SK-N-SH (cell line): Measurements from ENCODE around the gene HPS6.

Experiments used
- EP300 ChIP-seq, 2 experiments: IDR thresholded peaks; 2 replicates each; pipeline versions ENCODE4 v1.4.0 to v1.6.1; 2012; ENCODE audit warnings: borderline replicate concordance in 1 of 2, low read depth in 1 of 2, low read length in 1 of 2
- POLR2AphosphoS5 ChIP-seq: IDR thresholded peaks from 2 replicates; pipeline ENCODE4 v1.6.1; 2012; ENCODE audit warnings: low read depth, low read length
- RAD21 ChIP-seq: IDR thresholded peaks from 2 replicates; pipeline ENCODE4 v1.6.1; 2012; ENCODE audit warnings: mild to moderate bottlenecking, low read length
- TF ChIP-seq, protein P1 (sequence below): fragments of 200-600 bp; sonication (generic); IDR thresholded peaks from 2 replicates; pipeline ENCODE4 v1.6.1; 2017; ENCODE audit warnings: antibody characterized with exemption, mild to moderate bottlenecking, moderate library complexity
- TF ChIP-seq, protein P2 (sequence below): IDR thresholded peaks from 2 replicates; pipeline ENCODE4 v1.4.0; 2012; ENCODE audit warnings: low read depth

DNA sequence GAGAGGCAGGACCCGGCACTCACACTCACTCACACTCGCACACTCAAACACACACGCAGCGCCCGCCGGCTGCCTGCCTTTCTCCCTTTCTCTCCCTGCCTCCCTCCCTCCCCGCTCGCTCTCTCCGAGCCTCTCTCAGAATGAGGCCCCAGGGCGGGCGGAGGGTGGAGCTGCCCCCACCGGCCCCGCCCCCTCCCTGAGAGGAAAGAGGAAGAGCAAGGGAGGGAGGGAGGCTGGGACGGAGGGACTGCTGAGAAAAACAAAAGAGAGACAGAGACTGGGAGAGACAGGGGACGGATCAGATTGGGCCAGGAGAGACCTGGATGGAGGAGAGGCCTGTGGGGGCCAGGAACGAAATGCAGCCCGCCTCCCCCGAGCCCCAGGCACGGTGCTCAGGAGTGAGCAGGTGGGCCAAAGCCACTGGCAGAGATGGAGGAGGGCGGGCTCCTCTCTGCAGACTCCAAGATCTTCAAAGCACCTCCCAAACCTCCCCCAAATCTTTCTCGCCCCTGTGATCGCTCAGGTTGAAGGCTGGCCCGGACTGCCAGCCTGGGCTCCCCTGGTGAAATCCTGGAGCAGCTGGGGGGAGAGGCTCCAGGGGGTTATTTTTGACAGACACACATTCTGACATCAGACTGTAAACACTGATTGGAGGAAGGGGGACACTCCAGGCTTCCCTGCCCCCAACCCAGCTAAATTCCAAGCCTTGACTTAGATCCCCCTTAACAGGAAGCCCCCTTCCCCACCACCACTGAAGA lies 49.9 kb downstream of the HPS6 start:
- TF ChIP-seq, protein P1, sequence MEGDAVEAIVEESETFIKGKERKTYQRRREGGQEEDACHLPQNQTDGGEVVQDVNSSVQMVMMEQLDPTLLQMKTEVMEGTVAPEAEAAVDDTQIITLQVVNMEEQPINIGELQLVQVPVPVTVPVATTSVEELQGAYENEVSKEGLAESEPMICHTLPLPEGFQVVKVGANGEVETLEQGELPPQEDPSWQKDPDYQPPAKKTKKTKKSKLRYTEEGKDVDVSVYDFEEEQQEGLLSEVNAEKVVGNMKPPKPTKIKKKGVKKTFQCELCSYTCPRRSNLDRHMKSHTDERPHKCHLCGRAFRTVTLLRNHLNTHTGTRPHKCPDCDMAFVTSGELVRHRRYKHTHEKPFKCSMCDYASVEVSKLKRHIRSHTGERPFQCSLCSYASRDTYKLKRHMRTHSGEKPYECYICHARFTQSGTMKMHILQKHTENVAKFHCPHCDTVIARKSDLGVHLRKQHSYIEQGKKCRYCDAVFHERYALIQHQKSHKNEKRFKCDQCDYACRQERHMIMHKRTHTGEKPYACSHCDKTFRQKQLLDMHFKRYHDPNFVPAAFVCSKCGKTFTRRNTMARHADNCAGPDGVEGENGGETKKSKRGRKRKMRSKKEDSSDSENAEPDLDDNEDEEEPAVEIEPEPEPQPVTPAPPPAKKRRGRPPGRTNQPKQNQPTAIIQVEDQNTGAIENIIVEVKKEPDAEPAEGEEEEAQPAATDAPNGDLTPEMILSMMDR: no peak
- TF ChIP-seq, protein P2, sequence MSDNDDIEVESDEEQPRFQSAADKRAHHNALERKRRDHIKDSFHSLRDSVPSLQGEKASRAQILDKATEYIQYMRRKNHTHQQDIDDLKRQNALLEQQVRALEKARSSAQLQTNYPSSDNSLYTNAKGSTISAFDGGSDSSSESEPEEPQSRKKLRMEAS: no peak
- peak; percentile 93 for TF ChIP-seq POLR2AphosphoS5
- TF ChIP-seq RAD21: no peak
- TF ChIP-seq EP300 (IDR thresholded peaks at IDR 0.05; ENCODE audit: borderline replicate concordance in 1 of 2, low read depth in 1 of 2, low read length in 1 of 2): no peak
